HG03565 (cell line): ENCODE measurements around the gene COL1A2.

Experiments
- ATAC-seq: cut with Tn5 transposase; IDR thresholded peaks from one replicate; pipeline ENCODE4 v1.9.1; 2021; ENCODE audit warnings: mild to moderate bottlenecking, moderate library complexity; ENCODE audit not compliant: unreplicated experiment

The COL1A2 gene

DNA sequence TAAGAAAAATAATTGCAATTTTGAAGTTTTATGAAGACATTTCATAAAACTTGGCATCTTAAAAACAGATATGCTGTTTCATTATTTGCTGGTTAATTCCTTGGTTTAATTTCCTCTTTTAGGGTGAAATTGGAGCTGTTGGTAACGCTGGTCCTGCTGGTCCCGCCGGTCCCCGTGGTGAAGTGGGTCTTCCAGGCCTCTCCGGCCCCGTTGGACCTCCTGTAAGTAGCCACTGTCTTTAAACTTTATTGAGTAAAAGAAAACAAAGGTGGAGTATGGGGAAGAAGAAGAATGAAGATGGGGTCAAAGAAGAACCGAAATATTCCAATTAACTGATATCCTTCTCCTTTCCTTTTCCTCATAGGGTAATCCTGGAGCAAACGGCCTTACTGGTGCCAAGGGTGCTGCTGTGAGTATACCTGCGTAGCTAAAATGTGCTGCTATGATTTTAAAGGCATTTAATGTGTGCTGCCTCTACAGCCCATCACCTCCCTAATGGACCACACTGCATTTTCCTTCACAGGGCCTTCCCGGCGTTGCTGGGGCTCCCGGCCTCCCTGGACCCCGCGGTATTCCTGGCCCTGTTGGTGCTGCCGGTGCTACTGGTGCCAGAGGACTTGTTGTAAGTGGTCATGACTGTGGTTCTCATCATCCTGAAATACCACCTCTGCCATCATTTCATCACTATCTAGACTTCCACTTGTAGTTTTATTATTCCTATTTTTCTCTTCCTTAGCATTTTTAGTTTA lies 14.7 kb downstream of the COL1A2 start:
- no peak for ATAC-seq

DNA sequence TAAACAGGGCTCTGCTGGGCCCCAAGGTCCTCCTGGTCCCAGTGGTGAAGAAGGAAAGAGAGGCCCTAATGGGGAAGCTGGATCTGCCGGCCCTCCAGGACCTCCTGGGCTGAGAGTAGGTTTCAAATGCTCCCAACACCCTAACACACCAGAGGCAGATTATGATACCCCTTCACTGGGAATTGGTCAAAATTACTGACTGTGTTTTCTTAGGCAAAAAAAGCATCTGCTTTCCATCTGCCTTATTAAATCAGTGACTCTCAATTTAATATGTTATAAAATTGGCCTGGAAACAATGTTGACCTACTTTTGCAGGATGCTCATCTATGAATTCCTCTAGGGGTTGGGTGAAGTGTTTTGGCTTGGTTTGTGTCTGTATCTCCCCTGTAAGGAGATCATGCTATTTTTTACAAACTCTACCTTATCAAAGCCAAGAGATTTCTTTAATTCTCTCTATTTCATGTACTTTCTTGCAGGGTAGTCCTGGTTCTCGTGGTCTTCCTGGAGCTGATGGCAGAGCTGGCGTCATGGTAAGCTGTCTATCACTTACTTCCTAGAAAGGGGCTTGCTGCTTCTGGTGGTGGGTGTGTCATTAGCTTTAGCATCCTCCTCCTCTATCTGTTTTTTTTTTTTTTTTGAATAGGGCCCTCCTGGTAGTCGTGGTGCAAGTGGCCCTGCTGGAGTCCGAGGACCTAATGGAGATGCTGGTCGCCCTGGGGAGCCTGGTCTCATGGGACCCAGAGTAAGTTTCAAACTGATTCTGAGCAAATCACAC lies 15.9 kb downstream of the COL1A2 start:
- no peak for ATAC-seq

DNA sequence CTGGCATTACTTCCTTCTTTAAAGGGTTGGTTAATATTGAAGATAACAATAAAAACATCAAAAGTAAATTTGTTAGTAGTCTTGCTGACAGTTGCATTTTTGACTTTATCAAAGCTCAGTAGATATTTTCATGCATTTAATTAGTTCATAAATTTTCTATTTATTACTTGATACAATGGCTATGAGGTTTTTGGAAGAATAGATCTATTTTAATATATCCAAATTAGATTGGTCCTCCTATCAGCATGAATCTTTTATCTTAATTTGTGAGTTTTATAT lies 16.4 kb downstream of the COL1A2 start:
- no peak for ATAC-seq

DNA sequence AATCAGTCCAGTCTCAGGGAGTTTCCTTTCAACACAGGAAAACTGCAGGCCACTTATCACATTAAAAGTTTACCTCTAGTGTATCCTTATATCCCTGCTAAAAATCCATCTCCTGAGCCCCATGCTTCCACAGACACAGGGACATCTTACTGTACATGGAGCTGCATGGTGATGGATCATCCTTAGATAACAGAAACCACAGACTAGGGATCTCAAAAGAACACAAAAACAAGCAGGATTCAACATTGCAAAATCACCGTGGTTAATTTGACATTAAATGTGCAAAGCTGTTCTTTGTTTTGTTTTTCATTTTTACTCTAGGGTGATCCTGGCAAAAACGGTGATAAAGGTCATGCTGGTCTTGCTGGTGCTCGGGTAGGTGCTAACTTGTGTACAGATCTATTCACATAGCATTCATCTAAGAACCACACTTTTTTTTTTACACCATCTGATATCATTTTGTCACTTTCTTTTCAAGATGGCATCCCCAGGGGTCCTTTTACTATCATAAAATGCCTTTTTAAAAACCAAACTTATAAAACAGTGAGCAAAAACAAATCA lies 18.1 kb downstream of the COL1A2 start:
- no peak for ATAC-seq

DNA sequence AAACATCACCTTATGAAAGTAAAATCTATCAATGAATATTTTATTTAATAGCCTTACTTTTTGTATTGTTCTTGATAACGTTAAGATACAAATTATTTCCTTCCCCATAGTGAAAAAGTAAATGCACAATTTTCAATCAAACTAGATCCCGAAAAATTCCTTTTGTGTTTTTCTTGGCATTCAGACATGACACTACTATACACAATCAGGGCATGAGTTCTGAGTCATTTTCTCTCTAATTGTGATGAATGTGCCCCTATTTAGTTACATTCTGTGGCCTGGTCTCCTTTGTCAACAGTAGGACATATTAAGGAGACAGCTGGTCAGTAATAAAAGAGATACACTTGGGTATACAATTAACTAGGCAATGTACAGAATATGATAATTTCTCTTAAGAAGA lies 19.8 kb downstream of the COL1A2 start:
- no peak for ATAC-seq

DNA sequence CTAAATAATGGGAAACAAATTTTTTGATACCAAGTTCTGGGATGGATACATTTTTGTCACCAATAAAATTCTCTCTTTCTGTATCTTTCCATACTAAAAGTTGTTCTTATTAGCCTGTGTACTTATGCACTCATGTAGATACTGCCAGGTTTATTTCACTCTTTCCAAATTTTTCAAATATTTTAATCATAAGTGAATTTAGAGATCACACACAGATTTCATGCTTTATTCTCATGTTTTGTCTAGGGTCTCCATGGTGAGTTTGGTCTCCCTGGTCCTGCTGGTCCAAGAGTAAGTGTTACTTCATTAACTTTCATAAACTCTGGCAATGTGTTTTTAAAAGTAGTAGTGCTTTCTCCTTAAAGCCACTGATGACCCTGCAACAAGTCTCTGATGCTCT lies 20.3 kb downstream of the COL1A2 start:
- no peak for ATAC-seq

DNA sequence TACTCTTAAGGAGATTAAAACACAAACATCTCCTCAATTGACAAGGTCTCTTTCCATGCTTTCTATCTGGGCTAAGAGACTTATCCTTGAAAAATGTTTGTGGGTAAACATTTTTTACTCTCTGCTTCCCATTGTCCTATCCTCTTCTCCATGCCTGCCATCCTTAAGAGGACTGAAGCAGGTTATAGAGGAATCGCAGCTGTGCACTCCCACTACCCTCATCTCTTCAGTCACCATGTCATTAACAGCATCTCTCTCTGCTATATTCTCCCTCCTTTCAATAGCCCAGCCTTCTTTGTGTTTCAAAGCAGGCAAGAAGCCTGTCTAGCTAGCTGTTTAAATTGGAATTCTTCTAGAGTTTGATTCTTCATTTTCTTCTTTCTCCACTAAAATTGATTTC lies 22.6 kb downstream of the COL1A2 start:
- no peak for ATAC-seq

DNA sequence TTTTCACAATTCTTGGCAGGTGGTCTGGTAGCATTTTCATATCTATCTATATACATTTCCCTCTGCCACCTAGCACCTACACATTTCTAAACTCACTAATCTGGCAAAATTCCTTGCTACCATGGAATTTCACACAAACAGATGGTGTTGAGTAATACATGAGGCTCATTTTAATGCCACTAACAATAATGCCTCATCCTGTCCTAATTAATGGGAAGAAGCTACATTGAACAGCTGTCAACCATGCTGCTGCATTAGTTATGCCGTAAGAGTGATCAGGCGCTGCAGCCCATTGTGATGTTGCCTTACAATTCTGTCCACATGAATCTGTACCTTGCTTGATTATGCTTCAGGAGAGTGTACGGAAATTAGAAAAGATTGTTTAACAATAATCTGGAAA lies 23.2 kb downstream of the COL1A2 start:
- no peak for ATAC-seq

DNA sequence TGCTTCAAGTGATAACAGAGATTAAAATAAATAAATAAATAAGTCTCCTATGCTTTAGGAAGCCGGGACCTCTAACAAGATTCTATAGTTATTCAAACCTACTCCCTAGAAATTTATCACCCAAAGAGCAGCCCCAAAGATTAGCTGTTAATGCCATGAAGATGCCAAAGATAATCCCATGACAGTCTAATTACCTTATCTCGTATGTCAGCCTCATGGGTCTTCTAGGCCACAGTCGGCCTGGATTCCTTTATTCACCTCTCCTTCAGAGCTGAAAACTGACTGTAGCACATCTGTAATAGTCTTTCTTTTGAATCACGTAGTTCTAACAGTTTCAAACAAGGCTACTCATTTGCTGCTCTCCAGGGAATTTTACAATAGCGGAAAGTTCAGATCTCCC lies 24.2 kb downstream of the COL1A2 start:
- ATAC-seq, result no peak

DNA sequence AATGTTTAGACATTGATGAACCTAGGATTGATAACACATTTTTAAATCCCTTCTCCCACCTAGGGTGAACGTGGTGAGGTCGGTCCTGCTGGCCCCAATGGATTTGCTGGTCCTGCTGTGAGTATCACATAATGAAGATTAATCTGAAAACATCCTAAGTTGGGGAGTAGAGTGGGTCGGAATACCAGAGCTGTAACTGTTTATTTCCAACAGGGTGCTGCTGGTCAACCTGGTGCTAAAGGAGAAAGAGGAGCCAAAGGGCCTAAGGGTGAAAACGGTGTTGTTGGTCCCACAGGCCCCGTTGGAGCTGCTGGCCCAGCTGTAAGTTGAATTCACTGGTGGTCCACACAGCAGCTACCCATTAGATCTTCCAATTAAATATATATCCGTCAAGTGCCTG lies 25.6 kb downstream of the COL1A2 start:
- ATAC-seq, result no peak

DNA sequence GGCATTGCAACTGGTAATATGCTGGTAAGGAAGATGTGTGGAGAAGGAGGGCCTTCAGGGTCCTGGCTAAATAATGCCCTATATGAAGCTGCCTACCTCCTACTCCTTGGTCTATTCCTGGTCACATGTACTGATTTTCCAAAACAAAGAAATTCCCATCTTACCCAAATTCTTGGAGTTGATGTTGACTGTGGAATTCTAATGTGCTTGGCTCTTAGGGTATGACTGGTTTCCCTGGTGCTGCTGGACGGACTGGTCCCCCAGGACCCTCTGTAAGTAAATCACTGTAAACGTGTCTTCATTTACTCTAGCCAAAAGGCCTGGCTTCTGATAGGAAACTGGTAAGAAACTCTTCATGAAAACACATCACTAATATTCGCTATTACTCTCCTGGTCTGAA lies 27.0 kb downstream of the COL1A2 start:
- no peak for ATAC-seq

DNA sequence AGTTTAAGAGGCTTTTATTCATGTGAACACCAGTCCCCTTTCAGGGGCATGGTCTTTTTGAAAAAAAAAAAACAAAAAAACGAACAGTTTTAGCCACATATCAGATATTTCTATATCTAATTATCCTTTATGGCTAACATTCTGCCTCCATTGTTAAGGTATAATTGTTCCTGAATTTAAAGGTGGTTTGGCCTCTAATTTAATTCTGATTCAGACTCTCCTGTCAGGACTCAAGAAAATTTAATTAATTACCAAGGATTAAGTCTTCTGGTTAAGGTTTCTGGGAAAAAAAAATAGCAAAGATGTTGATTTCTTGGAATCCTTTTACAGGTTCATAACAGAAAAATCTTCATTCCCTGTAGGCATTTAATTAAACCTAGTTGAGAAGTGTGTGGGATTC lies 27.4 kb downstream of the COL1A2 start:
- no peak for ATAC-seq

DNA sequence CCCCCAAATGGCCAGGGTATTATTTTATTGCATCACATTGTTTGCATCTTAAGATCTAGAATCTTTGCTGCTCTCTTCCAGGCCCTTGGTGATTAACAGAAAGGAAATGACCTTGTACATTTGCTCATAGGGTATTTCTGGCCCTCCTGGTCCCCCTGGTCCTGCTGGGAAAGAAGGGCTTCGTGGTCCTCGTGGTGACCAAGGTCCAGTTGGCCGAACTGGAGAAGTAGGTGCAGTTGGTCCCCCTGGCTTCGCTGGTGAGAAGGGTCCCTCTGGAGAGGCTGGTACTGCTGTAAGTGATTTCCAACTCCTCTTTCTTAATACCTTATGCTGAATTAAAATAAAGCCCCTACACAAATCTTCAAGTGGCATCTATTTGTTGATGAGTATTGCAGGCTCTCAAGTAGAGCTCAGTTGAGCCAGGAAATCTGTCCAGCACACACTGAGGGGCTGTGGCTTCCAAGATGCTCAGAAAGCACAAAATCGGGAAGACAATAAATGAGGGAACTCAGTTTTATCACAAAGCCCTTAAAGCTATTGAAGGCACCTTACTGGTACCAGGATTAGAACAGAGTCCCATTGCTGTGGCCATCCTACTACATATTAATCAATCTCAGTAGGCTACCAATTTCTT lies 28.2 kb downstream of the COL1A2 start:
- no peak for ATAC-seq

DNA sequence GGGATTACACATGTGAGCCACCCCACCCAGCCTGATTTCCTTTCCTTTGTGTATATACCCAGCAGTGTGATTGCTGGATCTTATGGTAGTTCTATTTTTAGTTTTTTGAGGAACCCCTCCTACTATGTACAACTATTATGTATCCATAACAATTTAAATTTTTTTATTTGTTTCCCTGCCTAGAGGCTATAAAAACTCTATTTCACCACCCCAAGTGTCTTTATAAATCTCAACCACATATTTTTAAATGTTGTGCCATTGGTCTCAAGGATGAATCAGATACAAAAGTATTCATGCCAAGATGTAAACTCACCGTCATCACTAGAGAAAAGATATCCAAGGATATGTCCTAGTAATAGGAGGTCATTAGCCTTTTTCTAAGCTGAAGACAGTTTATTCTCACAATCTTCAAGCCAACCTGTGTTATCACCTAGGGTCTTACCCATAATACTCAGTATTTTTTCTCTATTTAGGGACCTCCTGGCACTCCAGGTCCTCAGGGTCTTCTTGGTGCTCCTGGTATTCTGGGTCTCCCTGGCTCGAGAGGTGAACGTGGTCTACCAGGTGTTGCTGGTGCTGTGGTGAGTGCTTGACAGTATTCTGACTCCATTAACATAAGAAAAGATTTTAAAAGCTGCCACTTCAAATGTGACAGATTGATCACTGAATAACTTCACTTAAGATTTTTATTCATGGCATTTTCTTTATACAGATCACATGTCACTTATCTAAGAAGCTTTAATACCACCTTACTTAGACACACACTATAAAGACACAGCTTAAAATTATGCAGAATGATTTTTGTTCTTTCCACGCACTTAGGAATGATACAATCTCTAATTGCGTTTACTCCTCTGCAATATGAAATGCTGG lies 29.4 kb downstream of the COL1A2 start:
- no peak for ATAC-seq

DNA sequence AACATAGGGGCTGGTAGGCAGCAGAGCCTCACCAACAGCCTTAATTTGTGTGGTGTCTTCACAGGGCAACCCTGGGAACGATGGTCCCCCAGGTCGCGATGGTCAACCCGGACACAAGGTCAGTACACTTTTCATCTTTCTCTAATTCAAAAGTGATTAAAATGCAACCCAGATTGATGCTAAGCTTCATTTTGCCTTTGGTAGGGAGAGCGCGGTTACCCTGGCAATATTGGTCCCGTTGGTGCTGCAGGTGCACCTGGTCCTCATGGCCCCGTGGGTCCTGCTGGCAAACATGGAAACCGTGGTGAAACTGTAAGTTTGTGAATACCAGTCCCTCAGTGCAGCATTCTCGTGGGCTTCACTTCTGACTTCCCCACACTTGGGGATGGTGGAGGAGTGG lies 30.9 kb downstream of the COL1A2 start:
- no peak for ATAC-seq

DNA sequence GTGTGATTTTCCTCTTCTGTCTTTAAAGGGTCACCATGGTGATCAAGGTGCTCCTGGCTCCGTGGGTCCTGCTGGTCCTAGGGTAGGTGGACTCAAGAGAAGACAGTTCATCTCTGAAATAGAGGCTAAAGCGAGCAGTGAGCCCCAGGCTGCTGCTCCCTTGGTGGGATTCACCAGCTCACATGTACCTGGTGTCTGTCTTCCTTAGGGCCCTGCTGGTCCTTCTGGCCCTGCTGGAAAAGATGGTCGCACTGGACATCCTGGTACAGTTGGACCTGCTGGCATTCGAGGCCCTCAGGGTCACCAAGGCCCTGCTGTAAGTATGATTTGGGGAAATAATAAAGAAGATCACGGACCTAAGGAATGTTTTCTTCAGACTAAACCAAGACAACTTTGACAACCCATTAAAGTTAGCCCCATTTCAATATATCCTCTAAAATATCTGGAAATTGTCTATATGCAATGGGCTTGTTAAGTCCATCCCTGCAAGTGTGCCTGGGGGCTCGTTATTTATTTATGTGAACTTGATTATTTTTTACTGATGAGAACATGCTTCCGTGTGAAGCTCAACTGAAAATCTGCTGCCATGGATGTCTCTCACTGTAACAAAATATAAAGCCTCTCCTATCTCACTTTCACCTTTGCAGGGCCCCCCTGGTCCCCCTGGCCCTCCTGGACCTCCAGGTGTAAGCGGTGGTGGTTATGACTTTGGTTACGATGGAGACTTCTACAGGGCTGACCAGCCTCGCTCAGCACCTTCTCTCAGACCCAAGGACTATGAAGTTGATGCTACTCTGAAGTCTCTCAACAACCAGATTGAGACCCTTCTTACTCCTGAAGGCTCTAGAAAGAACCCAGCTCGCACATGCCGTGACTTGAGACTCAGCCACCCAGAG lies 32.5 kb downstream of the COL1A2 start:
- ATAC-seq, result no peak

DNA sequence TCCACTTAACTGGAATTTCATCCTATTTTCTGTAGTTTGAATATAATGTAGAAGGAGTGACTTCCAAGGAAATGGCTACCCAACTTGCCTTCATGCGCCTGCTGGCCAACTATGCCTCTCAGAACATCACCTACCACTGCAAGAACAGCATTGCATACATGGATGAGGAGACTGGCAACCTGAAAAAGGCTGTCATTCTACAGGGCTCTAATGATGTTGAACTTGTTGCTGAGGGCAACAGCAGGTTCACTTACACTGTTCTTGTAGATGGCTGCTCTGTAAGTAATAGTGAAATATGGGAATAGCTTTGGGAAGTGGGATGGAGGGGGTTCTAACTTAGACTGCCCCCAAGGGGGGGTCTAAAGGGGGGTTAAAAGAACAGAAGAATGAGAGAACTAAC lies 34.5 kb downstream of the COL1A2 start:
- no peak for ATAC-seq

DNA sequence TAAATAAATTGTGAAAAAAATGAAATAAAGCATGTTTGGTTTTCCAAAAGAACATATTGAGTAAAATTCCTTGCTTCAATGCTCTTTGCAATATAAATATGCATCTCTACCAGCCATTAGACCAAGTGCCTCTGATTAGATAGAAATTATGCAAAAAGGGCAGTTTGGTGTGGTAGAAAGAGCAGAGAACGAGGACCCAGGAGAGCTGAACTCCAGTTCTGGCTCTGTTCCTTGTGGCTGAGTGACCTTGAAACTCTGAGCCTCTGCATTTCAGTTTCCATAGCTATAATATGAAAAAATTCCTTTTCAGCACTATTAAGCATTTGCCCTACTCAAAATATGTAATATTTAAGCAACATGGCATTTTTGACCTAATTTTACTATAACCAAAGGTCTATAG lies 36.5 kb downstream of the COL1A2 start:
- ATAC-seq, result no peak

DNA sequence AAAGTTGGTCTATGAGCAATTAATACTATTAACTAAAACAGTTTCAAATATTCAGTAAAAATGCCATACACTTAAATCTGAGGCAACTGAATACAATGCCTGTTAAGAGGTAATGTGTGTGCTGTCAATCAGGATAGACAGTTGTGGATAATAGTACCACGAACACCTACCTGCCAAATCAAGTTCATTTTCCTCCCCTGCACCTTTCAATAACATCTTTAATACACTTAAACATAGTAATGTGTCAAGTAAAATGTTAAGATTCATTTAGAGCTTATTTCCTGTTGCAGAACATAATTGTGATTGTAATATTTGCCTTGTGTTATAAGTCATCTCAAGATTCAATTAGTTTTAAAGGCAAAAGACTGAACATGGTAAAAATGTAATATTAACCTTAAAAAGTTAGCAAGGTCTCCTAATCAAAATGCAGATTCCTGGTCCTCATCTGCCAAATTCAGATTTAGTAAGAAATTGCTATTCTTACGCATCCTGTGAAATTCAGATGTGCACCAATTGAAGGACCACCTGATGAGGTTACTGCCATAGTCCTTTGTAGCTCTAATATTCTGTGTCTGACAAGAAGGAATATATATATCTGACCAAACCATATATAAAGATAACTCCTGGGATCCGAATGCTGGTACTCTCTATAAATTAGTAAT lies 37.1 kb downstream of the COL1A2 start:
- no peak for ATAC-seq

DNA sequence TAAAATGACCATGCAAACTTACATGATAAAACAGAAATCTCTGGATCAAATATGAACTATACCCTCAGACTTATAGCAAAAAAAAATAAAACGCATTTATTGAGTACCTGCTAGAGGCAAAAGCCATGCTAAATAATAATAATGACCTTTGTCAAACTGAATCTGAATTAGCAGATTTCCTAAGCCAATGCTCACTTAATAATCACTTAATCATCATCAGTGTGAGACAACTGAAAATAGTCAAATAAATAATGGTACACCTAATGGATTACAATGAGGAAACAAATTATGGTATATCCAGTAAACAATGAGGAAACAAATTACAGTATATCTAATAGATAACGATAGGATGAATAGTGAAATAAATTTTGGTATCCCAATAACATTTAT lies 37.6 kb downstream of the COL1A2 start:
- ATAC-seq, result no peak
